Hepatocyte (in vitro differentiated cells): ENCODE data around the gene MED20.

ENCODE experiments used
- CTCF ChIP-seq: fragments of 200-600 bp; sonication (generic); IDR thresholded peaks from 2 replicates; pipeline ENCODE4 v1.5.1; 2016; ENCODE audit warnings: antibody characterized with exemption, mild to moderate bottlenecking; ENCODE audit not compliant: poor library complexity
- EZH2phosphoT487 ChIP-seq: fragments of 200-600 bp; sonication (generic); IDR thresholded peaks from one replicate; pipeline ENCODE4 v1.6.1; 2018; ENCODE audit warnings: antibody characterized with exemption, mild to moderate bottlenecking, low read depth, moderate library complexity; ENCODE audit not compliant: unreplicated experiment, severe bottlenecking

DNA sequence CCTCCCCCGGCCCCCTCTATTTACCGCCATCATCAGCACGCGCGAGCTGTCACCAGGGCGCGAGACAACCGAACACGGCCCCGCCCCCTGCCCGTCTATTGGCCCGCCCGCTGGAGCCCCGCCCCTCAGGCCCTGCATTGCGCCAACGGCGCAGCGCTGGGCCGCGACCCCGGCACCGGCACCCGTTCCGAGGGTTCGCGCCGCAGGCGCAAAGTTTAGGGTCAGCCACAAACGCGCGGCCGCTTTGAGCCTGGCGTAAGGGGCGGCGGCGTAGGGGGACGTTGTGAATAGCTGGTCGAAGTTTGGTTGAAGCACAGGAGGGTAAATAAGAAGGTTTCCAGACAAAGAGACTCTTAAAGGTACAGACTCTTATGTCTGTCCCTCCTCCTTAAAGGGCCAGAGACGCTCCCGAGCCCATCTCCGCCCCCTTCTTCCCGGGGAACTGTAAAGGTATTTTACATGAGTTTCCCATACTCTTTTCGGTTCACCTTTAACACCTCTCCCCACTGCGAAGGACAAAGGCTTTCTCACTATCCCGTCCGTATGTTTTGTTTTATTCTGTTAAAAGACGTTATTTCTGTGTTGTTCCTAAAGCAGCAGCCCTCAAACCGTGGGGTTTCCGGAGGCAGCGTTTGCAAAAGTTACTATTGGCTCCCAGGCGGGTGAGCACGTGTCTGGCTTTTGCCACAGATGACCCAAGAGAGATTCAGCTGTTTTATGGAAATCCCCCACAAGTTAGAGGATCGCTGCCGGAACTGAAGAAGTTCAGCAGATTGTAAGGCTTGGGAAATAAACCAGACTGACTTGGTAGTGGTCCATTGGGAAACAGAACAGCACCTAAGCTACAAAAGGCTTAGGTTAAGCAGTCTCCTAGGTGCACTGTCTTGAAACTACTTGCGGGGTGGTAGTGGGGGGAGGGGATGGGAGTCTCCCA is 25.4 kb downstream of the MED20 start, which contains the start of gene USP49:
- TF ChIP-seq EZH2phosphoT487: no peak
- TF ChIP-seq CTCF: no peak
